Neuron (in vitro differentiated cells): ENCODE measurements around the gene SORBS2.

Experiments
- H2AFZ ChIP-seq: one replicate; pipeline ENCODE4 v1.6.1; 2013; ENCODE audit warnings: low read depth, mild to moderate bottlenecking, inconsistent platforms, low read length, moderate library complexity
- H3K27me3 ChIP-seq: one replicate; pipeline ENCODE4 v1.6.1; 2013; ENCODE audit warnings: low read length; ENCODE audit not compliant: insufficient read depth
- H3K36me3 ChIP-seq: one replicate; pipeline ENCODE4 v1.6.1; 2013; ENCODE audit warnings: low read length; ENCODE audit not compliant: insufficient read depth
- H3K4me1 ChIP-seq: one replicate; pipeline ENCODE4 v1.6.1; 2013; ENCODE audit warnings: low read length; ENCODE audit not compliant: insufficient read depth
- H3K4me3 ChIP-seq: 2 replicates; pipeline ENCODE4 v1.5.1; 2013; ENCODE audit warnings: mild to moderate bottlenecking, low read length, moderate library complexity
- H3K9me3 ChIP-seq: one replicate; pipeline ENCODE4 v1.6.1; 2013; ENCODE audit warnings: low read length

Gene SORBS2

GRCh38 chr4:185787926-185788679, 23.9 kb downstream of the SORBS2 start:
- Histone ChIP-seq H2AFZ (no peak overlapping the region), H3K27me3 (no peaks in the 10 kb centered on the region), H3K4me3 (no peak overlapping the region), H3K9me3 (no peaks in the 10 kb centered on the region), H3K4me1 (peaks cover 14% of the 10 kb centered on the region), H3K36me3 (peaks cover 2% of the 10 kb centered on the region)

- Histone ChIP-seq H3K4me1 (peaks cover 8% of the 10 kb centered on the region), H3K4me3 (no peak overlapping the region), H2AFZ (no peak overlapping the region)
Observed at GRCh38 chr4:185786422-185786821, 25.6 kb downstream of the SORBS2 start.

GRCh38 chr4:185783574-185783973, 28.4 kb downstream of the SORBS2 start:
- H3K36me3 ChIP-seq: peaks cover 2% of the 10 kb centered on the region
- peaks cover 21% of the 10 kb centered on the region for H3K4me1 ChIP-seq
- no peaks in the 10 kb centered on the region for H3K27me3 ChIP-seq

More at GRCh38 chr4:185786422-185786821, 25.6 kb downstream of the SORBS2 start:
- Histone ChIP-seq H3K36me3 (peaks cover 2% of the 10 kb centered on the region), H3K27me3 (no peaks in the 10 kb centered on the region), H3K9me3 (no peaks in the 10 kb centered on the region)

GRCh38 chr4:185782523-185782922, 29.5 kb downstream of the SORBS2 start:
- no peak overlapping the region for H2AFZ ChIP-seq
- peaks cover 2% of the 10 kb centered on the region for H3K36me3 ChIP-seq
- no peak overlapping the region for H3K4me3 ChIP-seq
- H3K4me1 ChIP-seq: peaks cover 21% of the 10 kb centered on the region
- no peaks in the 10 kb centered on the region for H3K27me3 ChIP-seq
- H3K9me3 ChIP-seq: no peaks in the 10 kb centered on the region

More at GRCh38 chr4:185783574-185783973, 28.4 kb downstream of the SORBS2 start:
- Histone ChIP-seq H2AFZ (no peak overlapping the region), H3K9me3 (no peaks in the 10 kb centered on the region), H3K4me3 (no peak overlapping the region)

- peaks cover 21% of the 10 kb centered on the region for H3K4me1 ChIP-seq
- H2AFZ ChIP-seq: no peak overlapping the region
- no peaks in the 10 kb centered on the region for H3K27me3 ChIP-seq
- H3K9me3 ChIP-seq: no peaks in the 10 kb centered on the region
- peaks cover 2% of the 10 kb centered on the region for H3K36me3 ChIP-seq
- H3K4me3 ChIP-seq: no peak overlapping the region
Observed at GRCh38 chr4:185781555-185782215, 30.3 kb downstream of the SORBS2 start.

GRCh38 chr4:185780472-185780871, 31.5 kb downstream of the SORBS2 start:
- peaks cover 25% of the 10 kb centered on the region for H3K4me1 ChIP-seq
- no peak overlapping the region for H3K4me3 ChIP-seq
- no peaks in the 10 kb centered on the region for H3K36me3 ChIP-seq
- H2AFZ ChIP-seq: no peak overlapping the region
- no peaks in the 10 kb centered on the region for H3K27me3 ChIP-seq
- H3K9me3 ChIP-seq: no peaks in the 10 kb centered on the region

- Histone ChIP-seq H2AFZ (no peak overlapping the region), H3K9me3 (no peaks in the 10 kb centered on the region), H3K36me3 (no peaks in the 10 kb centered on the region), H3K27me3 (no peaks in the 10 kb centered on the region), H3K4me3 (no peak overlapping the region), H3K4me1 (peaks cover 34% of the 10 kb centered on the region)
Observed at GRCh38 chr4:185779517-185779916, 32.5 kb downstream of the SORBS2 start.

GRCh38 chr4:185778307-185778706, 33.7 kb downstream of the SORBS2 start:
- Histone ChIP-seq H3K9me3 (no peaks in the 10 kb centered on the region), H3K4me1 (peaks cover 43% of the 10 kb centered on the region), H3K36me3 (peaks cover 1% of the 10 kb centered on the region), H3K4me3 (no peak overlapping the region), H2AFZ (no peak overlapping the region), H3K27me3 (no peaks in the 10 kb centered on the region)

GRCh38 chr4:185775792-185776555, 36.0 kb downstream of the SORBS2 start:
- H3K4me3 ChIP-seq: no peak overlapping the region
- H2AFZ ChIP-seq: no peak overlapping the region
- H3K36me3 ChIP-seq: peaks cover 16% of the 10 kb centered on the region
- H3K9me3 ChIP-seq: peaks cover 3% of the 10 kb centered on the region
- H3K27me3 ChIP-seq: no peaks in the 10 kb centered on the region
- peaks cover 35% of the 10 kb centered on the region for H3K4me1 ChIP-seq

- Histone ChIP-seq H2AFZ (no peak overlapping the region), H3K9me3 (peaks cover 3% of the 10 kb centered on the region), H3K36me3 (peaks cover 16% of the 10 kb centered on the region), H3K27me3 (no peaks in the 10 kb centered on the region), H3K4me3 (no peak overlapping the region), H3K4me1 (peaks cover 30% of the 10 kb centered on the region)
Observed at GRCh38 chr4:185774845-185775680, 36.9 kb downstream of the SORBS2 start.

GRCh38 chr4:185774131-185774653, 37.8 kb downstream of the SORBS2 start:
- peaks cover 22% of the 10 kb centered on the region for H3K4me1 ChIP-seq
- H3K27me3 ChIP-seq: no peaks in the 10 kb centered on the region
- H2AFZ ChIP-seq: no peak overlapping the region
- H3K4me3 ChIP-seq: no peak overlapping the region
- H3K36me3 ChIP-seq: peaks cover 16% of the 10 kb centered on the region
- peaks cover 3% of the 10 kb centered on the region for H3K9me3 ChIP-seq

- Histone ChIP-seq H3K4me3 (no peak overlapping the region), H3K9me3 (peaks cover 3% of the 10 kb centered on the region), H2AFZ (no peak overlapping the region), H3K36me3 (peaks cover 16% of the 10 kb centered on the region), H3K4me1 (peaks cover 22% of the 10 kb centered on the region), H3K27me3 (no peaks in the 10 kb centered on the region)
Observed at GRCh38 chr4:185773419-185773818, 38.6 kb downstream of the SORBS2 start.
